ENCODE measurements around the gene CEP89.
"Not testable (repeated sequence)": the region's sequence is repeated elsewhere in the genome, so short reads cannot be mapped to it uniquely, and the experiment has no call there.

The CEP89 gene

DNA sequence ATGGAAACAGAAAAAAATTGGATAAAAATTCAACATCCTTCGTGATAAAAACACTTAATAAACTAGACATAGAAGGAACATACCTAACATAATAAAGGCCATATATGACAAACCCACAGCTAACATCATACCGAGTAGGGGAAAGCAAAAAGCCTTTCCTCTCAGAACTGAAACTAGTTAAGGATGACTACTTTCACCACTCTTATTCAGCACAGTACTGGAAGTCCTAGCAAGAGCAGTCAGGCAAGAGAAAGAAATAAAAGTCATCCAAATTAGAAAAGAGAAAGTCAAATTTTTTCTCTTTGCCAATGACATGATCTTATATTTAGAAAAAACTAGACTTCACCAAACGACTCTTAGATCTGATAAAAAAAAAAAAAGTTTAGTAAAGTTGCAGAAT lies 76.4 kb downstream of the CEP89 start:
- Histone ChIP-seq H3K9me3 (ENCODE audit: control insufficient read depth, insufficient read depth, low read length) (peaks cover 2% of the 10 kb centered on the region; the same call in 1 of the 2 replicates), H3K9ac (ENCODE audit: low read depth, low read length) (no peak overlapping the region), H3K4me1 (ENCODE audit: insufficient read depth, low read length) (no peaks in the 10 kb centered on the region), H3K36me3 (ENCODE audit: insufficient read depth, low read length) (no peaks in the 10 kb centered on the region)

DNA sequence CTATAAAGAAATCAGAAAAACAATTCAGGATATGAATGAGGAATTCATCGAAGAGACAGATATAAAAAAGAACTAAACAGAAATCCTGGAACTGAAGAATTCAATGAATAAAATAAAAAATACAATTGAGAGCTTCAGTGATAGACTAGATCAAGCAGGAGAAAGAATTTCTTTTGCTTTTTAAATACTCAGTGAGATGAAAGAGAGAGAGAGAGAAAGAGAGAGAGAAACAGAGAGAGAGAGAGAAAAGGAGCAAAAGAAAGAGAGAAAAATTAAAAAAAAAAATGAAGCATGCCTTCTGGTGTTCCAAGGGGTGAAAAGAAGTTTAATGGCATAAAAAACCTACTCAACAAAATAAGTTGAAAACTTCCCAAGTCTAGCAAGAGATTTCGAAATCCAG lies 80.1 kb downstream of the CEP89 start:
- Histone ChIP-seq H3K4me1 (ENCODE audit: insufficient read depth, low read length) (no peaks in the 10 kb centered on the region), H3K9ac (ENCODE audit: low read depth, low read length) (no peak overlapping the region), H3K9me3 (ENCODE audit: control insufficient read depth, insufficient read depth, low read length) (peaks cover 2% of the 10 kb centered on the region; the same call in 1 of the 2 replicates), H3K36me3 (ENCODE audit: insufficient read depth, low read length) (no peaks in the 10 kb centered on the region)

DNA sequence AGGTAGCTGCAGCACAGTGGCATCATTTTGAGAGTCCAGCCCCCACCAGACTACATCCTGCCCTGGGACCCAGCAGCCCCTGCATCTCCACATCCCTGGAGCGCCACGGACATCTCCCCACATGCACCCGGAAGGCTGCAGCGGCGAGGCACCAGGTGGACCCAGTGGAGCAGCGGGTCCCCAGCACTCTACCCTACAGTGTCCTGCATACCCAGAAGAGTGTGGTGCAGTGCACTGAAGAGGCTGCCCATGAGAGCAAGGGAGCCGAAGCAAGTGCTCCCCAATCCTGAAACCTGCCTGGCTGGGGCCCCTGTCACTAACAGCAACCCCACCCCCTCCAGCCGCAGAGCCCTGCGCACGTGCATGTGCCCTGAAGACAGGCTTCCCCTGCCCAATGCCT lies 80.9 kb downstream of the CEP89 start:
- no peaks in the 10 kb centered on the region for H3K4me1 ChIP-seq (ENCODE audit: insufficient read depth, low read length)
- no peaks in the 10 kb centered on the region for H3K36me3 ChIP-seq (ENCODE audit: insufficient read depth, low read length)
- H3K9ac ChIP-seq (ENCODE audit: low read depth, low read length): no peak overlapping the region

DNA sequence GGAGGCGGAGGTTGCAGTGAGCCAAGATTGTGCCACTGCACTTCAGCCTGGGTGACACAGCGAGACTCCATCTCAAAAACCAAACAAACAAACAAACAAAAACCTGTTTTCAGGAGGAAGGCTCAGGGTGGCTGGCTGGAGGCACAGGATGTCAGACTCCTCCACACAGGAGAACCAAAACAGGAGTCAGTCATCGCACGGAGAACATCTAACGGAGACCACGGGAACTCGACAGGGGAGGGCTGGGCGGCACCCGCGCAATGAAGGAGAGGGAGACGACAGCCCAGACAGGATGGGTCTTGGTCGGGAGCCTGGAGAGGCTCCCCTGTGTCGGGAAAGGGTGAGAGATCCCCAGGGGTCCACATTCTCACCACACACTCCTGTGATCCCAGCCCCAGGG lies 81.4 kb downstream of the CEP89 start:
- Histone ChIP-seq H3K36me3 (ENCODE audit: insufficient read depth, low read length) (no peaks in the 10 kb centered on the region), H3K4me1 (ENCODE audit: insufficient read depth, low read length) (no peaks in the 10 kb centered on the region), H3K9me3 (ENCODE audit: control insufficient read depth, insufficient read depth, low read length) (peaks cover 2% of the 10 kb centered on the region; the same call in 1 of the 2 replicates), H3K9ac (ENCODE audit: low read depth, low read length) (no peak overlapping the region)

More for the DNA sequence above, 80.9 kb downstream of the CEP89 start:
- peaks cover 2% of the 10 kb centered on the region; the same call in 1 of the 2 replicates for H3K9me3 ChIP-seq (ENCODE audit: control insufficient read depth, insufficient read depth, low read length)

DNA sequence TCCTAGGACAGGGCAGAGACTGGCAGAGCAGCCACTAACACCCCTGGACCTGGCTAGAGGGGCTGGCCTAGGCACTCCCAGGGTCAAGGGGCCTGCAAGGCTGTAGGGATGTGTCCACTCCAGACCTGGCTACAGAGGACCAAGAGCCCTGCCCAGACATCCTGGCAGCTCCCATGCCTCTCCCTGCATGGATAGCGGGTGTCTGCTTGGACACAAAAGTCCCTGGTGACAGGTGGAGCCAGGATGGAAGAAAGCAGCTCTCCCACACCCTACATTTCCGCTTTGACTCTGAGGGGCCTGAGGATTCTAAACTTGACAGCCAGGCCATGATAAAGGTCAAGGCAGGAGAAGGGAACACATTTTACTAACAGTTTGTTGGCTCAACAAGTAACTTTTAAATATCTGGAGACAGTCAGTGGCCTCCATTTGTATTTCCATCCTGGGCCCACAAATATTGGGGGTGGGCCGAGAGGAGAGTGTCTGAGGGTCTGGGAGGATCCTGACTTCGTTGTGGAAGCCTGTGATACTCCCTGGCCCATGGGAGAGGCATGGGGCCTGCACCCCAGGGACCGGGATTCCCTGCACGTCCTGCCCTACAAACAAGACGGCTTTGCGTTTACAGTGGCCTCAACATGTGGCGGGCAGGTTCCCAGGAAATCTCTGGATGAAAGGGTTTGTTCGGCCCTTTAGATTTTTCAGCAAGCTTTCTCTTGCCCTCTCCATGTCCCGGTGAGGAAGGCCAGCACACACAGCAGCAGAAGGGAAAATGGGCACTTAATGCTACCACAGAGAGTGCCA lies 82.4 kb downstream of the CEP89 start:
- H3K9me3 ChIP-seq (ENCODE audit: control insufficient read depth, insufficient read depth, low read length): peaks cover 2% of the 10 kb centered on the region; the same call in 1 of the 2 replicates
- no peaks in the 10 kb centered on the region for H3K4me1 ChIP-seq (ENCODE audit: insufficient read depth, low read length)
- no peaks in the 10 kb centered on the region for H3K36me3 ChIP-seq (ENCODE audit: insufficient read depth, low read length)
- H3K9ac ChIP-seq (ENCODE audit: low read depth, low read length): no peak overlapping the region

DNA sequence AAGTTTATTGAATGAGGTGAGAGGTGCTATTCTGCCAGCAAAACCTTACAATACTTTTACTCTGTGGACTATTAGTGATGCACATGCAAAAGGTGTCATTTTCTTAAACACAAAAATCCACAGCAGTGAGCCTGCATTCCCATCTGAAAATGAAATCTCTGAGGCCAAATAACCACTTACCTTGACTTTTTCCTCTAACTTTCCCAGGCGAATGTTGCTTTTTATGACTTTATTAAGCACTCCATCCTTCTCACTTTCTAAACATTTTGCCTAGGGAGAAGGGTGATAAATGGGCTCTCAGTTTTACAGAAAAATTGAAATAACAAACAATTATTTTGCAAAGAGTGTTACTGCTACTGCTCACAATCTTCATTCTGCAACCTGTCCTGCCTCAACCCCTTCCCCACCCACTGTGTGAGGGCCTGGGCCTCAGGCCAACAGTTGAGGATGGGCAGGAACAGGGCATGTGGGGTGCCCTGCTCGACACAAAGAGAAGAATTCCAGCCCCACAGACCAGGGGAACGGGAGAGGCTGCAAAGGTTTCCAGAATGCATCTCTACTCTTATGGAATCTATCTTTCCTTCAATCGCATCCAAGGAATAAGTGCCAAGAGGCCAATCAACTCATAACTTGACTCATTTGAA lies 84.1 kb downstream of the CEP89 start:
- H3K36me3 ChIP-seq (ENCODE audit: insufficient read depth, low read length): no peaks in the 10 kb centered on the region
- no peak overlapping the region for H3K9ac ChIP-seq (ENCODE audit: low read depth, low read length)
- H3K9me3 ChIP-seq (ENCODE audit: control insufficient read depth, insufficient read depth, low read length): no peaks in the 10 kb centered on the region
- H3K4me1 ChIP-seq (ENCODE audit: insufficient read depth, low read length): no peaks in the 10 kb centered on the region

DNA sequence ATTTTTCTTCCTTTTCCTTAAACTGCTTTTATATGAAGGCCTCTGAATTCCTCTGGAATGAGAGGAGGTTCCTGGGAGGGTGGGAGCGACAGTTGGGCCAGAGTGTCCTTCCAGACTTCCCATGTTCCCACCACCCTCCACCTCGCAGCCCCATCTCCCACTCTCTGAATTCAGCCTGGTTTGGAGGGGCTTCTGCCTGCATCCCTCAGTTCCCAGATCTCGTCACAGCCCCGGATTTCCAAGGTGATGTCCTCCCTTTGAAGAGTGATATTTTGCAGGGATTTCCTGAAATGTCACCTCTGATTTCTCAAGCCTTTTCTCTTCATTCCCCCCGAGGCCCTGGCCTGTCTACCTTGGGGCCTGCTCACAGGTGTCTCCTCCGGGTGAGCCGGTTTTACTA lies 85.5 kb downstream of the CEP89 start:
- H3K9ac ChIP-seq (ENCODE audit: low read depth, low read length): no peak overlapping the region
- no peaks in the 10 kb centered on the region for H3K36me3 ChIP-seq (ENCODE audit: insufficient read depth, low read length)
- H3K4me1 ChIP-seq (ENCODE audit: insufficient read depth, low read length): no peaks in the 10 kb centered on the region
- no peaks in the 10 kb centered on the region for H3K9me3 ChIP-seq (ENCODE audit: control insufficient read depth, insufficient read depth, low read length)

DNA sequence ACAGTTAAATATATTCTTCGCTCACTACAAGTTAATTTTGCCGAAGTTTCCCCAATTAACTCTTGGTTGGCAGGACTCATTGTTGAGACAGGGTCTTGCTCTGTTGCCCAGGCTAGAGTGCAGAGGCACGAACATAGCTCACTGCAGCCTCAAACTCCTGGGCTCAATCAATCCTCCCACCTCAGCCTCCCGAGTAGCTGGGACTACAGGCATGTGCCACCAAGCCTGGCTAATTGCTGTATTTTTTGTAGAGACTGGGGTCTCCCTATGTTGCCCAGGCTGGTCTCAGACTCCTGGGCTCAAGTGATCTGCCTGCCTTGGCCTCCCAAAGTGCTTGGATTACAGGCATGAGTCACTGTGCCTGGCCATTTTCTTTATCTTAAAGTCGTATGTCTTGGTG lies 86.5 kb downstream of the CEP89 start:
- H3K4me1 ChIP-seq (ENCODE audit: insufficient read depth, low read length); H3K36me3 ChIP-seq (ENCODE audit: insufficient read depth, low read length); H3K9ac ChIP-seq (ENCODE audit: low read depth, low read length); H3K9me3 ChIP-seq (ENCODE audit: control insufficient read depth, insufficient read depth, low read length): not testable (repeated sequence)

DNA sequence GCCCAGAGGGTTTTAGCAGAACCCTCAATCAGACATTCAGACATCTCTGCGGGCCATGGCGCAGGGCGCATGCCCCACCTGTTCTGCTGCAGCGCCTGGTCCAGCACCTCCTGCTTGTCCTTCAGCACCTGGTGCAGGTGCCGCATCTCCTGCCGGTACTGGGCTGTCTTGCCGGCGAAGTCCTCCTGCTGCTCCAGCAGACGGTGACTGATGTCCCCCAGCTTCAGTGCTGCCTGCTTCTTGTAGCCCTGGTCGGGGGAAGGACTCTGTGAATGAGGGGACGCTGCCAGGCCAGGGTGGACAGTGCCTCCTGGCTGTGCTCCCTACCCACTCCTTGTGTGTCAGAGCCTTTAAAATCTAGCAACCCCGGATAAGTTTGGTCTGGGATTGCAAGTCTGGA lies 90.0 kb downstream of the CEP89 start:
- Histone ChIP-seq H3K4me1 (ENCODE audit: insufficient read depth, low read length) (no peaks in the 10 kb centered on the region), H3K9ac (ENCODE audit: low read depth, low read length) (no peak overlapping the region), H3K36me3 (ENCODE audit: insufficient read depth, low read length) (no peaks in the 10 kb centered on the region), H3K9me3 (ENCODE audit: control insufficient read depth, insufficient read depth, low read length) (no peaks in the 10 kb centered on the region)

DNA sequence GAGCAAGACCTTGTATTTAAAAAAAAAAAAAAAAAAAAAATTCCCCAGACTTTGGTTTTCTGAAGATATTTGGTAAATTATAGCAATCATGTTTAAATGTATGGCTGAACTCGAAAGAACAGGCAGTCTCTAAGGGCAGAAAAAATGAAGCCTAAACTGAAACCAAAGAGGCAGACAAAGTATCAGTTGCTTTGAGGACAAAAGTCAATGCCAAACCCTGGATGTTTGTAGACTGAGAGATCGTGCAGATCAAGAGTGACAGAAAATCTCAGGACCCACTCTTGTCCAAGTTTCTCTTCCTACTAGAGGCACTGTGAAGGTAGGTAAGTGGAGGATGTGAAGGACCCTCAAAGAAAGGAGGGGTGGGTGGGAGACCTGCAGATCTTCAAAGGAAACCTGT lies 91.1 kb downstream of the CEP89 start:
- no peak overlapping the region for H3K9ac ChIP-seq (ENCODE audit: low read depth, low read length)
- H3K9me3 ChIP-seq (ENCODE audit: control insufficient read depth, insufficient read depth, low read length): no peaks in the 10 kb centered on the region
- H3K4me1 ChIP-seq (ENCODE audit: insufficient read depth, low read length): no peaks in the 10 kb centered on the region
- H3K36me3 ChIP-seq (ENCODE audit: insufficient read depth, low read length): no peaks in the 10 kb centered on the region

DNA sequence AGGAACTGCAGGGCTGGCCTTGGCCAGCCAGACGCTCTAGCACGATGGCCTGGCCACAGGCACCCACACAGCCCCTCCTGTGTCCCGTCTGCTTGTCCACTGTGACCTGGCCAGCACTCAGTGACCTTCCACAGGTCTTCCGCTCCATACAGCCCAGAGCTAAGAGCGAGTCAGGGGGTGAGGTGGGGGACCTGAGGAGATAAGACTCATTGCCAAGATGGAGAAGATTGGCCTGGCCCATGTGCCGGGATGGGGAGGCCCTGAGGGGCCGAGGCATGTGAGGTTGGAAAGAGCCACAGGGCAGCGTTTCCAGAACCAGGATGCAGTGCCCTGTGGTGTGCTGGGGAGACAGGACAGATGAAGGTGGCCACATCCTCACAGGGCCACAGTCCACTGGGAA lies 92.0 kb downstream of the CEP89 start:
- no peak overlapping the region for H3K9ac ChIP-seq (ENCODE audit: low read depth, low read length)
- no peaks in the 10 kb centered on the region for H3K9me3 ChIP-seq (ENCODE audit: control insufficient read depth, insufficient read depth, low read length)
- no peaks in the 10 kb centered on the region for H3K36me3 ChIP-seq (ENCODE audit: insufficient read depth, low read length)
- no peaks in the 10 kb centered on the region for H3K4me1 ChIP-seq (ENCODE audit: insufficient read depth, low read length)

DNA sequence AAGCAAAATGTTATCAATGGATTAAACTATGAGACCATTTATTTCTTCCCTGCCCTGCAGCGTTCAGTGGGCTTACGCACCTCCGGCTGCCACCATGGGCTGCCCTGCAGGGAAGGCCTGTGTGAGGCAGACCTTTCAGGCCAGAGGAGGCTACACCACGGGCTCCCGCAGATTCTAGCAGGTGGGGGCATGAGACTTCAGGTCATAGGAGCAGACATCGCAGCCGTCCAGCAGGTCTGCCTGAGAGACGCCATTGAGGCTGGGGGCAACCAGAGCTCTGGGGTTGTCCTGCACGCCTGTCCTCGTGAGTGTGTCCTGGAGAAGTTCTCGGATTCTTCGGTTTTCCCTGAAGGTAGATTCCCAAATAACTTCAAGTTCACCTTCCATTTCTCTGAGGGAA lies 92.8 kb downstream of the CEP89 start:
- H3K9ac ChIP-seq (ENCODE audit: low read depth, low read length): no peak overlapping the region
- no peaks in the 10 kb centered on the region for H3K4me1 ChIP-seq (ENCODE audit: insufficient read depth, low read length)
- no peaks in the 10 kb centered on the region for H3K9me3 ChIP-seq (ENCODE audit: control insufficient read depth, insufficient read depth, low read length)
- no peaks in the 10 kb centered on the region; the same call in 1 of the 2 replicates for H3K36me3 ChIP-seq (ENCODE audit: insufficient read depth, low read length)

DNA sequence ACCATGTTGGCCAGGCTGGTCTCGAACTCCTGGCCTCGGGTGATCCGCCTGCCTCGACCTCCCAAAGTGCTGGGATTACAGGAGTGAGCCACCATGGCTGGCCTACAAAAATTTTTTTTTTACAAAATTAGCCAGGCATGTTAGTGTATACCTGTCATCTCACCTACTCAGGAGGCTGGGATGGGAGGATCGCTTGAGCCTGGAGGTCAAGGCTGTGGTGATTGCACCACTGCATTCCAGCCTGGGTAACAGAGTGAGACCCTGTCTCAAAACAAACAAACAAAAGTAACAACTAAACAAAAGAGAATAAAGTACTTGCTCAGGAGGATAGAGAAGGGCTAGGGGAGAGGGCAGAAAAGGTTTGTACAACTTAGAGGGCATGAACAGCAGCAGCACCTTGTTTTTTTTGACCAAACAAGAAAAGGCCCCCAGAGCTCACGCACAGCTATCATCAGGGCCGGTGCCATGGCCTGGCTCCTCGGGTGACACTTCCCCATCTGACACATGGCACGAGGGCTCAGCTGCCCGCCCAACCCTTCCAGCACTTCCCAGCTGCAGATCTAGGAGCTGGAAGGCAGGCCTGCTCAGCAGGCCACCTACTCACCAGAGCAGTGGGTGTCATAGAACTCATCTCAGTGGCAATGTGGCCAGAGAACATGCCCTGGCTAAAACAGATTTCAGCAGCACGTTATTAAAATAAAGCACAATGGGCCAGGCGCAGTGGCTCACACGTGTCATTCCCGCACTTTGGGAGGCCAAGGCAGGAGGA lies 93.6 kb downstream of the CEP89 start:
- Histone ChIP-seq H3K9ac (ENCODE audit: low read depth, low read length) (no peak overlapping the region), H3K9me3 (ENCODE audit: control insufficient read depth, insufficient read depth, low read length) (no peaks in the 10 kb centered on the region), H3K36me3 (ENCODE audit: insufficient read depth, low read length) (no peaks in the 10 kb centered on the region; the same call in 1 of the 2 replicates), H3K4me1 (ENCODE audit: insufficient read depth, low read length) (no peaks in the 10 kb centered on the region)

DNA sequence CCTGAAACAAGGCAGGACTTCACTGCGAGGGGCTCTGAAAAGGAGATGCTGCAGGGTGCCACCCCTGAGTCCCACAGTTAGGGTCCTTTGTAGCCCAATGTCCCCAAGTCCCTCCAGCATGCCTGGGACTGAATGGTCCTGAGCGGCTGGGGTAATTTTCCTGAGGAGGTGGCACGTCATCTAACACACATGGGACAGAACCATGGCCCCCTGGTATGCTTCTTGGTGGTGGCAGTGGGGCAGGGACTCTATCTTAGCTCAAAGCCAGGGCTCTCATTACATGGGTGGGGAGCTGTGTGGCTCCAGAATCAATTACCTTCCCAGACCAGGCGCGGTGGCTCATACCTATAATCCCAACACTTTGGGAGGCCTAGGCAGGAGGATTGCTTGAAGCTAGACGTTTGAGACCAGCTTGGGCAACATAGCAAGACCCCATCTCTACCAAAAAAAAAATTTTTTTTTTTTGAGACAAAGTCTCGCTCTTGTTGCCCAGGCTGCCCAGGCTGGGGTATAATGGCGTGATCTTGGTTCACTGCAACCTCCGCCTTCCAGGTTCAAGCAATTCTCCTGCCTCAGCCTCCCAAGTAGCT lies 94.3 kb downstream of the CEP89 start:
- no peak overlapping the region for H3K9ac ChIP-seq (ENCODE audit: low read depth, low read length)
- no peaks in the 10 kb centered on the region for H3K4me1 ChIP-seq (ENCODE audit: insufficient read depth, low read length)
- no peaks in the 10 kb centered on the region for H3K9me3 ChIP-seq (ENCODE audit: control insufficient read depth, insufficient read depth, low read length)
- H3K36me3 ChIP-seq (ENCODE audit: insufficient read depth, low read length): no peaks in the 10 kb centered on the region; the same call in 1 of the 2 replicates
